Measurements from ENCODE around the gene CASP10. TPM values are rescaled to one million over a fixed set of nuclear protein-coding genes. Genes with fewer than 3 reads are reported as not detected.

CASP10 gene
- total and polyA plus RNA-seq, 2 of the 8 experiments (the other 6 are each of a cell fraction or from before 2014, with no cell fraction given), result 2.3 to 4.0 TPM

- POLR2A ChIA-PET (ENCODE audit: partially characterized antibody), result no interaction called here
- CTCF ChIA-PET (ENCODE audit: partially characterized antibody), result interaction anchor here (1.7 kb wide), 1 partner anchor 327 kb away, joined by 4 read pairs; no protein-coding TSS in a partner anchor
- TF ChIP-seq, protein P1, sequence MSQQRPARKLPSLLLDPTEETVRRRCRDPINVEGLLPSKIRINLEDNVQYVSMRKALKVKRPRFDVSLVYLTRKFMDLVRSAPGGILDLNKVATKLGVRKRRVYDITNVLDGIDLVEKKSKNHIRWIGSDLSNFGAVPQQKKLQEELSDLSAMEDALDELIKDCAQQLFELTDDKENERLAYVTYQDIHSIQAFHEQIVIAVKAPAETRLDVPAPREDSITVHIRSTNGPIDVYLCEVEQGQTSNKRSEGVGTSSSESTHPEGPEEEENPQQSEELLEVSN (IDR thresholded peaks at IDR 0.05), result no peak
- TF ChIP-seq SP4 (IDR thresholded peaks at IDR 0.05; ENCODE audit: low read length) (no peak), CREB1 (IDR thresholded peaks at IDR 0.05) (no peak), KDM4A (IDR thresholded peaks at IDR 0.05; ENCODE audit: low read depth, low read length, severe bottlenecking) (no peak), EP300 (IDR thresholded peaks at IDR 0.05; ENCODE audit: borderline replicate concordance in 1 of 2, low read depth in 2 of 2, low read length in 2 of 2) (no peak), USF2 (IDR thresholded peaks at IDR 0.05; ENCODE audit: low read length) (no peak), KDM5A (IDR thresholded peaks at IDR 0.05; ENCODE audit: low read length) (no peak), ATF3 (IDR thresholded peaks at IDR 0.05; ENCODE audit: insufficient read depth, low read depth, low read length) (no peak)
- TF ChIP-seq, protein P2, sequence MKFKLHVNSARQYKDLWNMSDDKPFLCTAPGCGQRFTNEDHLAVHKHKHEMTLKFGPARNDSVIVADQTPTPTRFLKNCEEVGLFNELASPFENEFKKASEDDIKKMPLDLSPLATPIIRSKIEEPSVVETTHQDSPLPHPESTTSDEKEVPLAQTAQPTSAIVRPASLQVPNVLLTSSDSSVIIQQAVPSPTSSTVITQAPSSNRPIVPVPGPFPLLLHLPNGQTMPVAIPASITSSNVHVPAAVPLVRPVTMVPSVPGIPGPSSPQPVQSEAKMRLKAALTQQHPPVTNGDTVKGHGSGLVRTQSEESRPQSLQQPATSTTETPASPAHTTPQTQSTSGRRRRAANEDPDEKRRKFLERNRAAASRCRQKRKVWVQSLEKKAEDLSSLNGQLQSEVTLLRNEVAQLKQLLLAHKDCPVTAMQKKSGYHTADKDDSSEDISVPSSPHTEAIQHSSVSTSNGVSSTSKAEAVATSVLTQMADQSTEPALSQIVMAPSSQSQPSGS (IDR thresholded peaks at IDR 0.05; ENCODE audit: low read length), result no peak
Observed at GRCh38 chr2:201228271-201228911, 45.5 kb downstream of the CASP10 start.

More at GRCh38 chr2:201228271-201228911, 45.5 kb downstream of the CASP10 start:
- Histone ChIP-seq H3K14ac (ENCODE audit: insufficient read length) (no peak overlapping the region), H4K91ac (replicated peaks; ENCODE audit: insufficient read length, low read length) (no peak overlapping the region), H2AK5ac (ENCODE audit: low read depth, low read length) (no peak overlapping the region), H2BK12ac (ENCODE audit: low read depth, low read length) (no peak overlapping the region), H3K4ac (replicated peaks; ENCODE audit: insufficient read length, low read depth, low read length) (no peak overlapping the region), H3K9me3 (ENCODE audit: insufficient read depth in 2 of 2, low read depth in 1 of 2, low read length in 1 of 2) (no peaks in the 10 kb centered on the region), H3K79me1 (ENCODE audit: low read depth, low read length) (no peaks in the 10 kb centered on the region), H3K56ac (replicated peaks; ENCODE audit: insufficient read length, low read depth, low read length) (no peak overlapping the region), H3K9ac (replicated peaks in 1 of 4; ENCODE audit: extremely low read depth in 1 of 4, low read depth in 3 of 4, low read length in 3 of 4) (no peak overlapping the region), H3K36me3 (ENCODE audit: control insufficient read depth in 2 of 4, insufficient read depth in 4 of 4, low read length in 3 of 4) (no peaks in the 10 kb centered on the region), H3K79me2 (ENCODE audit: control insufficient read depth in 1 of 2, insufficient read depth in 2 of 2, low read length in 2 of 2) (no peaks in the 10 kb centered on the region), H3K4me1 (replicated peaks in 1 of 4; ENCODE audit: control insufficient read depth in 3 of 4, insufficient read depth in 4 of 4, low read length in 3 of 4) (no peaks in the 10 kb centered on the region; a peak in 1 of 7 replicates), H2BK5ac (ENCODE audit: low read depth, low read length) (no peak overlapping the region), H4K20me1 (replicated peaks in 1 of 2; ENCODE audit: control insufficient read depth in 1 of 2, insufficient read depth in 2 of 2, low read length in 2 of 2) (no peaks in the 10 kb centered on the region), H2AFZ (ENCODE audit: low read length) (no peak overlapping the region), H3K4me3 (ENCODE audit: extremely low read depth in 1 of 4, insufficient read depth in 2 of 4, low read depth in 3 of 4, low read length in 4 of 4) (no peak overlapping the region), H4K8ac (ENCODE audit: extremely low read depth, insufficient read depth, low read length) (no peak overlapping the region), H3K23ac (ENCODE audit: insufficient read length) (no peak overlapping the region), H2BK15ac (ENCODE audit: low read length) (no peak overlapping the region), H3K23me2 (ENCODE audit: low read depth, low read length) (no peaks in the 10 kb centered on the region; the same call in 1 of the 2 replicates), H2BK20ac (ENCODE audit: low read length) (no peak overlapping the region), H2BK120ac (replicated peaks; ENCODE audit: low read depth, low read length) (no peak overlapping the region), H3K27ac (ENCODE audit: low read depth, low read length) (no peak overlapping the region), H3K18ac (ENCODE audit: extremely low read depth, low read length) (no peak overlapping the region), H3K27me3 (replicated peaks in 1 of 4; ENCODE audit: control insufficient read depth in 3 of 4, extremely low read depth in 1 of 4, insufficient read depth in 3 of 4, low read length in 3 of 4) (no peaks in the 10 kb centered on the region; a peak in 2 of 7 replicates), H3K4me2 (ENCODE audit: insufficient read depth in 1 of 2, low read depth in 2 of 2, low read length in 2 of 2) (no peak overlapping the region), H4K5ac (ENCODE audit: insufficient read length, low read depth, low read length) (no peak overlapping the region)
- DNase-seq (ENCODE audit: low read depth in 1 of 2, low spot score in 2 of 2) (no peak), FAIRE-seq (no peak)
- 97% methylated on average over 3 of the region's 3 CpGs; no CpG with 5 or more reads in 1 of the 2 experiments for WGBS, 2 experiments (ENCODE audit: extremely low coverage in 1 of 2, insufficient coverage in 1 of 2, insufficient read length in 1 of 2, insufficient replicate concordance in 2 of 2, low coverage in 1 of 2, low lambda C conversion rate in 2 of 2, missing lambda C conversion rate in 1 of 2)

Data from H1 (cell line).